Common myeloid progenitor, CD34-positive (primary cell): ENCODE measurements around the gene C1QTNF1.

ENCODE experiments used
- CTCF ChIA-PET: fragments of 350-600 bp; sonication (Branson Sonifier 250); formaldehyde crosslinking; loops from one replicate; lab custom pipeline; 2021; ENCODE audit warnings: antibody characterized with exemption; lab: Charles Lee
- POLR2A ChIA-PET: fragments of 350-600 bp; sonication (Branson Sonifier 250); formaldehyde crosslinking; loops from one replicate; lab custom pipeline; 2021; ENCODE audit warnings: antibody characterized with exemption; lab: Charles Lee
- DNase-seq, 3 donors: peaks; one replicate each; pipeline versions ENCODE4 v3.0.0 to v3.0.0-alpha.2; 2013
- H3K27ac ChIP-seq, 2 experiments: 1 replicate in 1 of 2; 2 replicates in 1 of 2; pipeline ENCODE4 v1.7.0; 2013; ENCODE audit warnings: inconsistent platforms in 2 of 2, low read length in 2 of 2, mild to moderate bottlenecking in 2 of 2, low read depth in 1 of 2, moderate library complexity in 1 of 2; ENCODE audit not compliant: severe bottlenecking in 2 of 2, insufficient read depth in 1 of 2, poor library complexity in 1 of 2
- H3K27me3 ChIP-seq, 5 experiments: replicated peaks in 2 of 5; 1 replicate in 3 of 5; 2 replicates in 2 of 5; pipeline versions ENCODE4 v1.6.1 to v1.7.0; 2013; ENCODE audit warnings: low read length in 4 of 5, mild to moderate bottlenecking in 2 of 5, moderate library complexity in 2 of 5, inconsistent platforms in 1 of 5; ENCODE audit not compliant: insufficient read depth in 5 of 5, control insufficient read depth in 4 of 5
- H3K36me3 ChIP-seq, 4 experiments: 1 replicate in 2 of 4; 2 replicates in 2 of 4; pipeline versions ENCODE4 v1.6.1 to v1.7.0; 2013; ENCODE audit warnings: low read length in 3 of 4, control low read depth in 1 of 4, mild to moderate bottlenecking in 1 of 4; ENCODE audit not compliant: control insufficient read depth in 4 of 4, insufficient read depth in 4 of 4
- H3K4me1 ChIP-seq, 4 experiments: 1 replicate in 3 of 4; 2 replicates in 1 of 4; pipeline versions ENCODE4 v1.6.1 to v1.7.1; 2013; ENCODE audit warnings: low read length in 3 of 4, mild to moderate bottlenecking in 3 of 4, control low read depth in 1 of 4, inconsistent platforms in 1 of 4, moderate library complexity in 1 of 4; ENCODE audit not compliant: control insufficient read depth in 4 of 4, insufficient read depth in 4 of 4; ENCODE audit errors: control extremely low read depth in 1 of 4
- H3K4me3 ChIP-seq, 7 experiments: 1 replicate in 4 of 7; 2 replicates in 3 of 7; pipeline versions ENCODE4 v1.5.1 to v1.7.0; 2013; ENCODE audit warnings: mild to moderate bottlenecking in 7 of 7, low read length in 6 of 7, moderate library complexity in 6 of 7, inconsistent platforms in 2 of 7, low read depth in 2 of 7, control low read depth in 1 of 7; ENCODE audit not compliant: insufficient read depth in 4 of 7, control insufficient read depth in 1 of 7; ENCODE audit errors: extremely low read depth in 1 of 7
- H3K9me3 ChIP-seq, 5 experiments: 1 replicate in 4 of 5; 2 replicates in 1 of 5; pipeline versions ENCODE4 v1.6.1 to v1.7.1; 2013; ENCODE audit warnings: low read length in 4 of 5, mild to moderate bottlenecking in 2 of 5, inconsistent platforms in 1 of 5, low read depth in 1 of 5, moderate library complexity in 1 of 5; ENCODE audit not compliant: control insufficient read depth in 4 of 5, insufficient read depth in 2 of 5; ENCODE audit errors: control extremely low read depth in 1 of 5
- WGBS: methylation state at CpG from one replicate; pipeline ENCODE4 v1.1.5; 2013; ENCODE audit not compliant: insufficient coverage; 5-methylcytosine and 5-hydroxymethylcytosine counted together

The C1QTNF1 gene

GRCh38 chr17:79046916-79047280 is 22.9 kb downstream of the C1QTNF1 start:
- Histone ChIP-seq H3K4me3 (no peak overlapping the region), H3K27ac (no peak overlapping the region), H3K27me3 (peaks cover 0 to 2% (median 0%) of the 10 kb centered on the region in 5 experiments), H3K36me3 (no peaks in the 10 kb centered on the region), H3K9me3 (no peaks in the 10 kb centered on the region), H3K4me1 (no peaks in the 10 kb centered on the region)
- 91% methylated on average over 13 of the region's 15 CpGs for WGBS
- ChIA-PET CTCF (interaction anchor here (2.0 kb wide), 1 partner anchor 18 kb away, joined by 5 read pairs; no protein-coding TSS in a partner anchor), POLR2A (no interaction called here)
- no peak for DNase-seq

GRCh38 chr17:79047291-79047920 is 23.4 kb downstream of the C1QTNF1 start:
- DNase-seq, result no peak
- H3K4me3 ChIP-seq, result no peak overlapping the region
- ChIA-PET POLR2A (no interaction called here), CTCF (interaction anchor here (1.0 to 2.1 kb wide), 3 partner anchors 13 to 345 kb away, joined by 3 to 7 read pairs (median 5); no protein-coding TSS in a partner anchor)
- H3K27ac ChIP-seq, result no peak overlapping the region
- H3K27me3 ChIP-seq, result peaks cover 0 to 2% (median 0%) of the 10 kb centered on the region in 5 experiments
- no peaks in the 10 kb centered on the region for H3K4me1 ChIP-seq
- no peaks in the 10 kb centered on the region for H3K9me3 ChIP-seq
- no peaks in the 10 kb centered on the region for H3K36me3 ChIP-seq
- WGBS, result 98% methylated on average over 29 of the region's 30 CpGs

- no peak overlapping the region for H3K4me3 ChIP-seq
- H3K4me1 ChIP-seq, result no peaks in the 10 kb centered on the region
- 96% methylated on average over 28 of the region's 41 CpGs for WGBS
- H3K27ac ChIP-seq, result no peak overlapping the region
- ChIA-PET CTCF (interaction anchor here (0.7 to 2.1 kb wide), 8 partner anchors 12 to 344 kb away, joined by 3 to 7 read pairs (median 3); no protein-coding TSS in a partner anchor), POLR2A (no interaction called here)
- DNase-seq, result no peak
- peaks cover 0 to 2% (median 0%) of the 10 kb centered on the region in 5 experiments for H3K9me3 ChIP-seq
- no peaks in the 10 kb centered on the region for H3K36me3 ChIP-seq
- peaks cover 0 to 2% (median 1%) of the 10 kb centered on the region in 5 experiments for H3K27me3 ChIP-seq
Observed at GRCh38 chr17:79047923-79048825, 24.2 kb downstream of the C1QTNF1 start.

- 79% methylated on average over 17 of the region's 21 CpGs for WGBS
- Histone ChIP-seq H3K4me1 (no peaks in the 10 kb centered on the region), H3K27me3 (peaks cover 0 to 2% (median 1%) of the 10 kb centered on the region in 5 experiments), H3K4me3 (no peak overlapping the region), H3K36me3 (no peaks in the 10 kb centered on the region), H3K9me3 (peaks cover 0 to 9% (median 2%) of the 10 kb centered on the region in 5 experiments), H3K27ac (no peak overlapping the region)
- CTCF ChIA-PET, result interaction anchor here (0.7 to 2.1 kb wide), 7 partner anchors 12 to 343 kb away, joined by 3 to 7 read pairs (median 3); no protein-coding TSS in a partner anchor
- POLR2A ChIA-PET, result no interaction called here
- no peak for DNase-seq
Observed at GRCh38 chr17:79048826-79049755, 25.1 kb downstream of the C1QTNF1 start.

- Histone ChIP-seq H3K27me3 (peaks cover 0 to 2% (median 1%) of the 10 kb centered on the region in 5 experiments), H3K4me1 (no peaks in the 10 kb centered on the region), H3K4me3 (no peak overlapping the region), H3K36me3 (no peaks in the 10 kb centered on the region), H3K27ac (no peak overlapping the region), H3K9me3 (peaks cover 0 to 12% (median 8%) of the 10 kb centered on the region in 5 experiments)
- POLR2A ChIA-PET, result no interaction called here
- WGBS, result 97% methylated on average over 5 of the region's 11 CpGs
- no peak for DNase-seq
- CTCF ChIA-PET, result interaction anchor here (1.1 to 2.1 kb wide), 3 partner anchors 13 to 342 kb away, joined by 3 to 7 read pairs (median 4); no protein-coding TSS in a partner anchor
Observed at GRCh38 chr17:79049821-79050220, 25.9 kb downstream of the C1QTNF1 start.

- H3K9me3 ChIP-seq, result peaks cover 0 to 12% (median 8%) of the 10 kb centered on the region in 5 experiments
- WGBS, result 97% methylated on average over 6 of the region's 6 CpGs
- H3K27ac ChIP-seq, result no peak overlapping the region
- no peak overlapping the region for H3K4me3 ChIP-seq
- ChIA-PET POLR2A (no interaction called here), CTCF (interaction anchor here (1.2 kb wide), 1 partner anchor 342 kb away, joined by 4 read pairs; no protein-coding TSS in a partner anchor)
- no peaks in the 10 kb centered on the region for H3K36me3 ChIP-seq
- H3K4me1 ChIP-seq, result no peaks in the 10 kb centered on the region
- DNase-seq, result no peak
- H3K27me3 ChIP-seq, result peaks cover 0 to 2% (median 0%) of the 10 kb centered on the region in 5 experiments
Observed at GRCh38 chr17:79050551-79050950, 26.6 kb downstream of the C1QTNF1 start.
